NCI-H2081 treated with DMSO at 0.1 percent for 48 hours (cell line): ENCODE results near the gene CDH18.

Experiments
- DNase-seq: peaks from one replicate; lab custom pipeline; 2025; lab: John Stamatoyannopoulos, UW

The CDH18 gene

GRCh38 chr5:19733612-19734495 is 254.1 kb downstream of the CDH18 start:
- DNase-seq: no peak

- no peak for DNase-seq
Measured at GRCh38 chr5:19728571-19728970, 259.4 kb downstream of the CDH18 start.

GRCh38 chr5:19719109-19719508 is 268.9 kb downstream of the CDH18 start:
- no peak for DNase-seq

GRCh38 chr5:19713740-19714139 is 274.3 kb downstream of the CDH18 start:
- DNase-seq: no peak

GRCh38 chr5:19709403-19709802 is 278.6 kb downstream of the CDH18 start:
- DNase-seq: no peak

GRCh38 chr5:19706776-19707175 is 281.2 kb downstream of the CDH18 start:
- no peak for DNase-seq

GRCh38 chr5:19701731-19702130 is 286.3 kb downstream of the CDH18 start:
- DNase-seq: no peak

GRCh38 chr5:19694949-19695611 is 292.9 kb downstream of the CDH18 start:
- DNase-seq: no peak

GRCh38 chr5:19690978-19691377 is 297.0 kb downstream of the CDH18 start:
- no peak for DNase-seq

GRCh38 chr5:19685473-19685872 is 302.5 kb downstream of the CDH18 start:
- no peak for DNase-seq

- DNase-seq: no peak
Measured at GRCh38 chr5:19676895-19677294, 311.1 kb downstream of the CDH18 start.

GRCh38 chr5:19660679-19661078 is 327.3 kb downstream of the CDH18 start:
- DNase-seq: no peak

- no peak for DNase-seq
Measured at GRCh38 chr5:19655627-19656026, 332.4 kb downstream of the CDH18 start.

- DNase-seq: no peak
Measured at GRCh38 chr5:19638461-19638860, 349.5 kb downstream of the CDH18 start.

GRCh38 chr5:19630876-19631275 is 357.1 kb downstream of the CDH18 start:
- DNase-seq: no peak

- no peak for DNase-seq
Measured at GRCh38 chr5:19626211-19626610, 361.8 kb downstream of the CDH18 start.

GRCh38 chr5:19625562-19625961 is 362.4 kb downstream of the CDH18 start:
- DNase-seq: no peak

- no peak for DNase-seq
Measured at GRCh38 chr5:19619571-19619970, 368.4 kb downstream of the CDH18 start.

- no peak for DNase-seq
Measured at GRCh38 chr5:19616701-19617215, 371.2 kb downstream of the CDH18 start.

- DNase-seq: no peak
Measured at GRCh38 chr5:19615661-19616060, 372.3 kb downstream of the CDH18 start.

GRCh38 chr5:19615071-19615470 is 372.9 kb downstream of the CDH18 start:
- no peak for DNase-seq

- DNase-seq: peak; percentile 16
Measured at GRCh38 chr5:19608444-19609002, 379.5 kb downstream of the CDH18 start.

- DNase-seq: no peak
Measured at GRCh38 chr5:19605846-19606407, 382.1 kb downstream of the CDH18 start.
